Ovary (tissue), 3 donors: ENCODE results near the gene PRSS38.

Experiments used
- CTCF ChIP-seq, 3 donors: fragments of 450-650 bp in 2 of 3; fragments of 200-600 bp in 1 of 3; IDR thresholded peaks; one replicate each; pipeline versions ENCODE4 v1.5.1 to v1.8.0; 2016 to 2022; ENCODE audit warnings: antibody characterized with exemption in 3 of 3, mild to moderate bottlenecking in 1 of 3
- EP300 ChIP-seq: sonication (generic); formaldehyde crosslinking; IDR thresholded peaks from one replicate; pipeline ENCODE4 v1.6.1; 2017; ENCODE audit warnings: antibody characterized with exemption
- POLR2A ChIP-seq: fragments of 450-650 bp; IDR thresholded peaks from one replicate; pipeline ENCODE4 v1.6.1; 2017; ENCODE audit warnings: antibody characterized with exemption, mild to moderate bottlenecking, moderate library complexity
- donor health status: DM: no; HTN: no; CAD: no.

- TF ChIP-seq CTCF (IDR thresholded peaks at IDR 0.05) (no peak), EP300 (no peak), POLR2A (no peak)
Measured at GRCh38 chr1:227774821-227775661, 40.4 kb upstream of the PRSS38 start.
